ENCODE data around the gene PRKN. TPM values are rescaled to one million over a fixed set of nuclear protein-coding genes. Genes with fewer than 3 reads are reported as not detected.

PRKN gene
- total RNA-seq, 1 experiment from 2014 or later, result not detected

GRCh38 chr6:161479376-161479775 is 1248.2 kb downstream of the PRKN start:
- Histone ChIP-seq H3K4me2 (no peak overlapping the region), H4K20me1 (ENCODE audit: insufficient read depth) (no peaks in the 10 kb centered on the region), H3K79me2 (ENCODE audit: low read depth) (no peaks in the 10 kb centered on the region), H3K36me3 (ENCODE audit: low read depth) (no peaks in the 10 kb centered on the region), H3K4me3 (no peak overlapping the region), H3K27ac (no peak overlapping the region), H3K9me3 (ENCODE audit: insufficient read depth, low read depth) (no peaks in the 10 kb centered on the region), H3K4me1 (replicated peaks; ENCODE audit: insufficient read depth) (no peaks in the 10 kb centered on the region), H2AFZ (no peak overlapping the region), H3K27me3 (ENCODE audit: insufficient read depth, low read depth) (peaks cover 54% of the 10 kb centered on the region), H3K9me2 (ENCODE audit: insufficient read depth) (no peaks in the 10 kb centered on the region), H3F3A (ENCODE audit: insufficient read depth, low read depth) (no peaks in the 10 kb centered on the region)
- ChIA-PET POLR2A (ENCODE audit: unreplicated experiment) (no interaction called here), CTCF (no interaction called here)
- intact Hi-C loops (cut with micrococcal nuclease; ENCODE audit: unreplicated experiment), result no loop called here
- no TSS peak for BruUV-seq (replicated peaks)
- DNase-seq, result no peak
- TF ChIP-seq CTCF (conservative IDR thresholded peaks at IDR 0.05), result no peak

- Histone ChIP-seq H3K4me3 (no peak overlapping the region), H2AFZ (no peak overlapping the region), H3K9me2 (ENCODE audit: insufficient read depth) (no peaks in the 10 kb centered on the region), H3K27me3 (ENCODE audit: insufficient read depth, low read depth) (peaks cover 51% of the 10 kb centered on the region), H3K4me1 (replicated peaks; ENCODE audit: insufficient read depth) (no peaks in the 10 kb centered on the region), H3K27ac (no peak overlapping the region), H4K20me1 (ENCODE audit: insufficient read depth) (no peaks in the 10 kb centered on the region), H3K4me2 (no peak overlapping the region), H3K36me3 (ENCODE audit: low read depth) (no peaks in the 10 kb centered on the region), H3K9me3 (ENCODE audit: insufficient read depth, low read depth) (no peaks in the 10 kb centered on the region), H3F3A (ENCODE audit: insufficient read depth, low read depth) (no peaks in the 10 kb centered on the region), H3K79me2 (ENCODE audit: low read depth) (no peaks in the 10 kb centered on the region)
- DNase-seq, result no peak
- TF ChIP-seq EZH2 (IDR thresholded peaks at IDR 0.05; ENCODE audit: low read depth) (no peak), CTCF (conservative IDR thresholded peaks at IDR 0.05) (no peak)
- no TSS peak for BruUV-seq (replicated peaks)
- intact Hi-C loops (cut with micrococcal nuclease; ENCODE audit: unreplicated experiment), result no loop called here
- POLR2A ChIA-PET (ENCODE audit: unreplicated experiment), result no interaction called here
- CTCF ChIA-PET, result no interaction called here
These were observed 1249.6 kb downstream of the PRKN start for GRCh38 chr6:161477876-161478425.

- BruUV-seq (replicated peaks), result no TSS peak
- intact Hi-C loops (cut with micrococcal nuclease; ENCODE audit: unreplicated experiment), result no loop called here
- Histone ChIP-seq H3K36me3 (ENCODE audit: low read depth) (no peaks in the 10 kb centered on the region), H3K9me3 (ENCODE audit: insufficient read depth, low read depth) (no peaks in the 10 kb centered on the region), H3K4me2 (no peak overlapping the region), H3K9me2 (ENCODE audit: insufficient read depth) (no peaks in the 10 kb centered on the region), H3K27me3 (ENCODE audit: insufficient read depth, low read depth) (peaks cover 48% of the 10 kb centered on the region), H4K20me1 (ENCODE audit: insufficient read depth) (no peaks in the 10 kb centered on the region), H3K79me2 (ENCODE audit: low read depth) (no peaks in the 10 kb centered on the region), H3K4me3 (no peak overlapping the region), H3F3A (ENCODE audit: insufficient read depth, low read depth) (no peaks in the 10 kb centered on the region), H3K27ac (no peak overlapping the region), H3K4me1 (replicated peaks; ENCODE audit: insufficient read depth) (no peaks in the 10 kb centered on the region), H2AFZ (no peak overlapping the region)
- no peak for DNase-seq
- CTCF ChIA-PET, result no interaction called here
- POLR2A ChIA-PET (ENCODE audit: unreplicated experiment), result no interaction called here
- TF ChIP-seq CTCF (conservative IDR thresholded peaks at IDR 0.05) (no peak), EZH2 (IDR thresholded peaks at IDR 0.05; ENCODE audit: low read depth) (no peak)
These were observed 1250.9 kb downstream of the PRKN start for GRCh38 chr6:161476711-161477110.
